NCI-H2029 (cell line): ENCODE results near the gene MYOD1.
A peak's percentile ranks its signal among the peaks of the same experiment; 100 is the strongest.

Experiments
- DNase-seq: peaks from one replicate; lab custom pipeline; 2025; lab: John Stamatoyannopoulos, UW

The MYOD1 gene

DNA sequence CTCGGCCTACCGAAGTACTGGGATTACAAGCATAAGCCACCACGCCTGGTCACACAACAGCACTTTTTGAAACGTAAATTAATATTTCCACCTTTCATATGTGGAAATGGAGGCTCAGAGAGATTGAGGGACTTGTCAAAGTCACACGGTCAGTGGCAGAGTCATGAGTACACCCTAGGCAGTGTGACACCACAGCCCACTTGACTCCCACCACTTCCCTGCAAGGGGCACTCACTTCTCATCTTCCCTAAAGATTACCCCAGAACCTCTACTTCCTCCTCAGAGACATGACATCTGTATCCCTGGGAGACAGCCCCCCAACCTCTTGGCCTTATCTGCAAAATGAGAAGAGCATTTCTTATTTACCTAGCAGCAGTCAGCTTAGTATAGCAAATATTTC is 16.5 kb upstream of the MYOD1 start:
- DNase-seq: no peak

DNA sequence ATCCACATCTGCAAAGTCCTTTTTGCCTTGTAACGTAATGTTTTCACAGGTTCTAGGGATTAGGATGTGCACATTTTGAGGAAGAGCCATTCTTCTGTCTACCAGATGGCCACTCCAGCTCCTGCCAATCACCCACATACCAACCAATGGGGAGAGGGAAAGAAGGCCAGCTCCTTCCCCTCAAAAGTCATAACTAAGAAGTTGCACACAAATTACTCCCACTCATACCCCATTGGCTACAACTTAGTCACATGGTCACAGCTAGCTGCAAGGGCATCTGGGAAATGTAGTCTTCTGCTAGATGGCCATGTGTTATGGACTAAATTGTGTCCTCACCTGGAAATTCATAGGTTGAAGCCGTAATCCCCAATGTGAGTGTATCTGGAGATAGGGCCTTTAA is 15.4 kb upstream of the MYOD1 start:
- no peak for DNase-seq

DNA sequence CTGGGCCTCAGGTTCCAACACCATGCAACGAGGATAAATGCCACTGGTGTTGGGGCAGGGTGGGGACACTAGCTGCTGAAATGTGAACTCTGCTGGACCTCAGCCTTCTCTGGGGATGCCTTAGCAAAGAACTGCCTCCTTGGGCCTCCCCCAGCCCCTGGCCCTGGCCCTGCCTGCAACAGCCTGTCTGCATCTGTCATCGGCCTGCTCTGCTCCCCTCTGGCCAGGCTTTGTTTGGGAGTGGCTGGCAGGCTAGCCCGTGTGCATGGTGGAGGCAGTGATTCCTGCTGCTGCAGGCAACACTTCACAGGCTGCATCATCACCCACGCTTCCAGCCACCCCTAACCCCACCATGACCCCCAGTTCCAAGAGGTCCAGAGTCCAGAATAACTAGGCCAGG is 11.5 kb upstream of the MYOD1 start:
- no peak for DNase-seq

DNA sequence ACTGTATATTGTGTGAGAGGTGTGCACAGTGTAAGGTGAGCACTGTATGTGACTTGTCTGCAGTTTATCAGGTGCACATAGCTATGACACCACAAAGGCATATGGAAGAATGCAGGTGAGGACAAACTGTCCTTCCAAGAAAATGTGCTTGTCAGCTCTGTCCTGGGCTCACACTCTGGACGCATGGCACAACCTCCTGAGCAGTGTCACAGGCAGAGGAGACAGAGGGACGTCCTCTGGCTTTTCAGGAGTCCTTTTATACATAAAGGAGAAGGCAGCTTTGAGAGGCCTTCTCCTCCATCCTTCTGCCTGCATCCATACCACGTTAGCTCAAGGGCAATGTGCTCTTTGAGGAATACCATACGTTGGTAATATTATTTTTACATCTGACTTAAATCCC is 7.5 kb upstream of the MYOD1 start:
- DNase-seq: no peak

DNA sequence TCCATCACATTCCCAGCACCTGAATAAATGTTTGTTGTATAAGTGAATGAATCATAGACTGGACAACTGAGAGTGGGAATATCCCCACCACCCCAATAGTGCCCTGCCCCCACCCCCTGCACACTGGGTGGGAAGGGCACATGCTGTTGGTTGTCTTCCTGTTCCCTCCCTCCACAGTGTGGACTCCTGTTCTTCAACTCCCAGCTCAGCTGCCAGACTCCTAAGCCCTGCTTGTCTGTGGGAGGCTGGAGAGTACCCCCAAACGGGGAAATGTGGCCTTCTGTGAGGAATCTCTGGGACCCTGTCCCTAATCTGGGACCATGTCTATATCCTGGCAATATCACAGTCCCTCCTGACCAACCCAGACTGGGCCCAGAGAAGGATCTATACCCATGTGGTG is 5.5 kb upstream of the MYOD1 start:
- DNase-seq: no peak

DNA sequence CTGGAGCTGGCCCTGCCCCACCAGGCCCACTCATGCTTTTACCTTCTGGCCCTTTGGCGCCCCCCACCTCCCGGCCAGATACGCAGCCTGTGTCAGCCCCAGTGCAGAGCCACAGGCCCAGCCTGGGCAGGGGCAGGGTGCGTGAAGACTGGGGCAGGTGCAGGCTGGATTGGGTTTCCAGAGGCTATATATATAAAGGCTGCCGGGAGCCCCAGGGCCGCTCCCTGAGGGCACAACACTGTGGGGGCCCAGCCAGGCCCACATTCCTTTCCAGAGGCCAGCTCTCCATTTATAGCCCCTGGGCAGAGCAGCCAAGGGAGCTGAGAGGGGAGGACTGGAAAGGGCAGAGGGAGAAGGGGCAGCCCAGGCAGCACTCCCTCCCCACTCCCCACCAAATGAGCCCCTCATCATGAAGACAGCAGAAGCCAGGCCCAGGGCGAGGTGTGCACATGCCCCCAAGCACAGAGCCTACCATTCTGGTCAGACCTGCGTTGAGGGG is 5.0 kb upstream of the MYOD1 start:
- DNase-seq: no peak

DNA sequence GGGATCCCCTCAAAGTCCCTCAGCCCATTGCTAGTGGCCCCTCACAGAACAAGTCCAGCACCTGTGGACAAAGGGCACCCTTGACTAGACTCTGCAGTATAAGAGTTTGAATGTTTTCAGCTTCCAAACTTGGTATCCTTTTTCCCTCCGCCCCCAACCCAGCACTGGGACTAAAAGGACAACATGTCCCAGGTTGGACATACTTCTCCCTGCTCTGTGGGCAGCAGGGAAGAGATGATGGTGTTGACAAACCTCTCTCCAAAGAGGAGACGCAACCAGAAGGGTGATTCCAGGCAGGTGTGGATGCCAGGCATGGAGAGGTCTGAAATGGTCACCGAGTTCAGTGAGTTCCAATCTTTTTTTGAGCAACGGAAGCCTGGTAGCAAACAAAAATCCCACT is 4.5 kb upstream of the MYOD1 start:
- DNase-seq: no peak

DNA sequence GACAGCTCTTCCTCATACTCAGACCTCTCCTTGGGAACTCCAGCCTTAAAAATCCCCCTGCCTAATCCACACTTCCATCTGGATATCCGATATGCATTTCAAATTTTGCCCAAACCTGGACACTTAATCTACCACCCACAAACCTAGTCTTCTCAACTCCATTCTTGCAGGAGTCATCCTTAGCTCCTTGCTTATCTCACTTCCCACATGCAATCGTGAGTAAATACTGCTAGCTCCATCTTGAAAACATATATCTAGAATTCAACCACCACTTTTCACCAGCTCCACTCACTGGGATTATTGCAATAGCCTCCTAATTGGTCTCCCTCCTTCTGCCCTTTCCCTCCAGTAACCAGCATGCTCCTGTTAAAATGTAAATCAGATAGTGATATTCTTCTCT is 2.6 kb upstream of the MYOD1 start:
- DNase-seq: no peak

DNA sequence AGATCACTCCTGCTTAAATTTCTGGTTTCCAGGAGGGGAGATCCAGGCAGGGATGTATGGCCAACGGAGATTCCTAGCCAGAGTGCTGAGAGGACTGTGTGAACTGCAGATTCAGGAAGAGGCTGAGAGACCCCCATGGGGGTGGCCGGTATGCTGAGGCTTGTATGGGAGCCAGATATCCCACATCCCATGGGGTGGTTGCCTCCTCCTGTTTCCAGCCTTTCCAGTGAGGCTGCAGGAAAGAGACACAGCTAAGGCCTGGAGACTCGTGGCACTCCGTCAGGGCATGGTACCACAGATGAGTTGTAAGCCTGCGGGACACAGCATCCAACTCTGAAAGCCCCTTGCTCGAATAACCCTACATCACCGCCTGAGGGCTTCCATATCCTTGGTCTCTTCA is 1.4 kb upstream of the MYOD1 start:
- DNase-seq: no peak

DNA sequence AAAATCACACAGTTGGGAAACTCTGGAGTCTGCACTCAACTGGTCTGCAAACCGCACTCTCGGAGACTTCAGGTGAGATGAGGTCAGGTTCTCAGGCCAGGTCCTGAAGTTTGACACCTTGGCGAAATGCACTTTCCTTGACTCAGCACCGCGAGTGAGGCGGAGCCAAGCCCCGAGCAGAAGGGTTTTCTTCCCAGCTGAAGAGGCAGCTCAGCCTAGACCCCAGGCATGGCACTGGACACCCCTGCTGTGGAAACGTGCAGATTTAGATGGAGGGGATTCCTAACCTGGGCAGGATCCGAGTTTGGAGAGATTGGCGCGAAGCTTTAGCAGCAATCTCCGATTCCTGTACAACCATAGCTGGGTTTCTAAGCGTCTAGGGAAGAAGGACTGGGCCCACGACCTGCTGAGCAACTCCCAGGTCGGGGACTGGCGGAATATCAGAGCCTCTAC is 835 bp upstream of the MYOD1 start:
- no peak for DNase-seq

DNA sequence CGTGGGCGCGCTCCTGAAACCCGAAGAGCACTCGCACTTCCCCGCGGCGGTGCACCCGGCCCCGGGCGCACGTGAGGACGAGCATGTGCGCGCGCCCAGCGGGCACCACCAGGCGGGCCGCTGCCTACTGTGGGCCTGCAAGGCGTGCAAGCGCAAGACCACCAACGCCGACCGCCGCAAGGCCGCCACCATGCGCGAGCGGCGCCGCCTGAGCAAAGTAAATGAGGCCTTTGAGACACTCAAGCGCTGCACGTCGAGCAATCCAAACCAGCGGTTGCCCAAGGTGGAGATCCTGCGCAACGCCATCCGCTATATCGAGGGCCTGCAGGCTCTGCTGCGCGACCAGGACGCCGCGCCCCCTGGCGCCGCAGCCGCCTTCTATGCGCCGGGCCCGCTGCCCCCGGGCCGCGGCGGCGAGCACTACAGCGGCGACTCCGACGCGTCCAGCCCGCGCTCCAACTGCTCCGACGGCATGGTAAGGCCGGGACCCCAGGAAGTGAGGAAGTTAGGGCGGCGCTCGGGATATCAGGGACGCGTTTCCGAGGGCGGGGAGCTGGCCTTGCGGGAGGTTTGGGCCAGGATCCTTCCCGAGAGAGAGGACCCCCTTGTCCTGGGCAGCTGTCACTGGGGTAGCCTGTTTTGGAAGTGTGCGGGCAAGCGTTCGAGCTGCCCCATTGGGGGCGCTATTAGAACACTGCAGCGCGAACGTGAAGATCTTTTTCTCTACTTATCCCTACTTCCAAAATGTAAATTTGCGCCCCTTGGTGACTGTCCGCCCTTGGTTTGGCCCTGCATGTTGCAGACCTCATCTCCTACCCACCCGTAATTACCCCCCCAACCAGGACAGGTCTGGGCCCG is 796 bp downstream of the MYOD1 start:
- peak; percentile 4 for DNase-seq

DNA sequence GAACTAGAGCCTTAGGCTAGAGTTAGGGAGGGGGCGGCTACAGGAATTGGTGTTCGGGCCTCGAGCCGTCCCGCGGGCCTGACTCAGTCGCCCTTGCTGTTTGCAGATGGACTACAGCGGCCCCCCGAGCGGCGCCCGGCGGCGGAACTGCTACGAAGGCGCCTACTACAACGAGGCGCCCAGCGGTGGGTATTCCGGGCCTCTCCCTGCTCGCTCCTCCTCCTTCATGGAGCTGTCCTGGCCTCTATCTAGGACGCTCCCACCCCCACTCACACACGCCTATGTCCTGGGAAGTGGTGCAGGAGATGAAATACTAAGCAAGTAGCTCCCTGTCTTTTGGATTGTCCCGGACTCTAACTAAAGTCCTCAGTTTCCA is 1.4 kb downstream of the MYOD1 start:
- no peak for DNase-seq

DNA sequence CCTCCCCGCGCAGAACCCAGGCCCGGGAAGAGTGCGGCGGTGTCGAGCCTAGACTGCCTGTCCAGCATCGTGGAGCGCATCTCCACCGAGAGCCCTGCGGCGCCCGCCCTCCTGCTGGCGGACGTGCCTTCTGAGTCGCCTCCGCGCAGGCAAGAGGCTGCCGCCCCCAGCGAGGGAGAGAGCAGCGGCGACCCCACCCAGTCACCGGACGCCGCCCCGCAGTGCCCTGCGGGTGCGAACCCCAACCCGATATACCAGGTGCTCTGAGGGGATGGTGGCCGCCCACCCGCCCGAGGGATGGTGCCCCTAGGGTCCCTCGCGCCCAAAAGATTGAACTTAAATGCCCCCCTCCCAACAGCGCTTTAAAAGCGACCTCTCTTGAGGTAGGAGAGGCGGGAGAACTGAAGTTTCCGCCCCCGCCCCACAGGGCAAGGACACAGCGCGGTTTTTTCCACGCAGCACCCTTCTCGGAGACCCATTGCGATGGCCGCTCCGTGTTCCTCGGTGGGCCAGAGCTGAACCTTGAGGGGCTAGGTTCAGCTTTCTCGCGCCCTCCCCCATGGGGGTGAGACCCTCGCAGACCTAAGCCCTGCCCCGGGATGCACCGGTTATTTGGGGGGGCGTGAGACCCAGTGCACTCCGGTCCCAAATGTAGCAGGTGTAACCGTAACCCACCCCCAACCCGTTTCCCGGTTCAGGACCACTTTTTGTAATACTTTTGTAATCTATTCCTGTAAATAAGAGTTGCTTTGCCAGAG is 2.0 kb downstream of the MYOD1 start:
- DNase-seq: no peak

DNA sequence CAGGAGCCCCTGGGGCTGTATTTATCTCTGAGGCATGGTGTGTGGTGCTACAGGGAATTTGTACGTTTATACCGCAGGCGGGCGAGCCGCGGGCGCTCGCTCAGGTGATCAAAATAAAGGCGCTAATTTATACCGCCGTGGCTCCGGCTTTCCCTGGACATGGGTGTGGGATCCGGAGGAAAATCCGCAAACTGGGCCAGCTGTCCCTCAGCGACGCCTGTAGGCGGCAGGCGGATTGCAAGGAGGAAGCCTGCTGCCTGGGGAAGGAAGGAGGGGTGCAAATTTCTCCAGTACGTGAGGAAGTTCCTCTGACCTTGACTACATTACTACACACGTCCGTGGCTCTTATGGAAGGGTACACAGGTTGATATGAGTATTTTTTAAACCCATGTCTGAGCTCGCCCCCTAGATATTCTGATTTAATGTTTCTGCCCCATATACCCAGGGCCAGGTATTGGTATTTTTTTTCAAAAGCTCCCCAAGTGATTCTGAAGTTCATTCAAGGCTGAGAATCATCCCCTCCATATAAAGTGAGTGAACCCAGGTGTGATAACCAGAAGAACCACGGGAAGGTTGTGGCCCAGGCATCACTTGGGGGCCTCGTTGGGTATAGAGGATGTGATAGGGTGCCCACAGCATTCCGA is 2.8 kb downstream of the MYOD1 start:
- no peak for DNase-seq

DNA sequence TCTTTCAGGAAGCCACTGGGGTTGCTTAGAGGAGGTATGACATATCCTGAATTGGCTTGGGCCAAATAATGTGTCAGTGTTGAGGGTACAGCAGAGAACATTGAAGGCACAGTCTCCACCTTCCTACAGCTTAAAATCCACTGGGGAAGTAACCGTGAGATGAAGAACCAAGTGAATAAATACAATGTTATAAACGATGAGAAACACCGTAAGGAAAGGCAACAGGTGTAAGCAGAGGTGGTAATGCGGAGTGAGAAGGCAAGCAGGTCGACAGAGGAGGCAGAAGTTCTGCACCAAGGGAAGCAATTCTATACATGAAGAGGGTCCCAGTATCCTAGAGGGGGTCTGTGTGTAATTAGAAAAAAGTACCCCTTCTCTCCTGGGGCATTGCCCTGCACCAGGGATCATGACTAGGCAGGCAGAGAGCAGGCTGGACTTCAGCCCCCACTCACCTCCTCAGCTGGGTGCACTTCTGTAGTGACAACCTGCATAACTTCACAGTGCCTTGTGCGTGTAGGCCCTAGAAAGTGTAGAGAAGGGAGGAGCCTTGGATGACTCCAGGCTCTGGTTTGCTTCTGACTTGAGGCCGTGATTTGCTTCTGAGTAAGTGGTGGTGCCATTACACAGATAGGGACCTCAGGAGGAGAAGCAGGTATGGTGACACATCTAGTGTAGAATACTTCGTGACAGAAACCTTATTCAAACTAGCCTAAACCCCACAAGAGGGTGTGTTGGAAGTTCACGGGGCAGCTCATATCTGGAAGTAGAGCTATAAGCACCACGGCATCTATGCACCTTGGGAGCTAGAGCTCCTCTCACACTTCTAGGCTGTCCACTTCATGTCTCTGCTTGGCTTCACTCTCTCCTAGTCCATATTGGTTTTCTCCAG is 4.9 kb downstream of the MYOD1 start:
- no peak for DNase-seq

DNA sequence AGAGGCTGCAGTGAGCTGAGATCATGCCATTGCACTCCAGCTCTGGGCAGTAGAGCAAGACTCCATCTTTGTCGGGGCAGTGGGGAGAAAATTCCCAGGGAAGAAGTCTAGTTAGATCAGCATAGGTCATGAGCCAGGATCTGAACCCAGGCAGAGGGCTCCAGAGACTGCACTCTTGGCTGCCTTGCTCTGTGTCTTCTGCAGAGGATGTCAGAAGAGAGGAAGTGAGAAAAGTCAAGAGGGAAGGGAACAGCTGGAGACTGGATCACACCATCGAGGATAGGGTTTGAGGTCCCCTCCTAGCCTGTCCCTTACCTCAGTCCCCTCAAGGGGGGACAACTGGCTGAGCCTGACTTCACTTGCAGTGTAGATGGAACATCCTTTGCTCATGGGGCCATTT is 5.8 kb downstream of the MYOD1 start:
- no peak for DNase-seq

DNA sequence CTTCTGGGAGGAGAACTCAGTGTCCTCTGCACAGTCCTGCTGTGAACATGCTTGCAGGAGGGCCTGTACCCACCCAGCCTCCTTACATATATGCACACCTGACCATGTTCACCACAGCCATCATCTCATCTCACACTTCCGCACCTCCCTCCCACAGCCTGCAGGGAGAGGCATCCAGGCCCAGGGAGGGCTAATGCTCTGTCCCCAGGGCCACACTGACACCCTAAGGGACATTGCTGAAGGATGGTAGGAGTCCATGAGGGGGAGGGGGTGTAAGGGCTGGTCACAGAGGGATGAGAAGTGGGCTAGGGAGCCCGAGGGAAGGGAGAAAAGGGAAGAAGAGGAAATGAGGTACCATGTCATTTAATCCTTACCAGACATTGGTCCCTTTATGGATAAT is 10.8 kb downstream of the MYOD1 start:
- DNase-seq: no peak

DNA sequence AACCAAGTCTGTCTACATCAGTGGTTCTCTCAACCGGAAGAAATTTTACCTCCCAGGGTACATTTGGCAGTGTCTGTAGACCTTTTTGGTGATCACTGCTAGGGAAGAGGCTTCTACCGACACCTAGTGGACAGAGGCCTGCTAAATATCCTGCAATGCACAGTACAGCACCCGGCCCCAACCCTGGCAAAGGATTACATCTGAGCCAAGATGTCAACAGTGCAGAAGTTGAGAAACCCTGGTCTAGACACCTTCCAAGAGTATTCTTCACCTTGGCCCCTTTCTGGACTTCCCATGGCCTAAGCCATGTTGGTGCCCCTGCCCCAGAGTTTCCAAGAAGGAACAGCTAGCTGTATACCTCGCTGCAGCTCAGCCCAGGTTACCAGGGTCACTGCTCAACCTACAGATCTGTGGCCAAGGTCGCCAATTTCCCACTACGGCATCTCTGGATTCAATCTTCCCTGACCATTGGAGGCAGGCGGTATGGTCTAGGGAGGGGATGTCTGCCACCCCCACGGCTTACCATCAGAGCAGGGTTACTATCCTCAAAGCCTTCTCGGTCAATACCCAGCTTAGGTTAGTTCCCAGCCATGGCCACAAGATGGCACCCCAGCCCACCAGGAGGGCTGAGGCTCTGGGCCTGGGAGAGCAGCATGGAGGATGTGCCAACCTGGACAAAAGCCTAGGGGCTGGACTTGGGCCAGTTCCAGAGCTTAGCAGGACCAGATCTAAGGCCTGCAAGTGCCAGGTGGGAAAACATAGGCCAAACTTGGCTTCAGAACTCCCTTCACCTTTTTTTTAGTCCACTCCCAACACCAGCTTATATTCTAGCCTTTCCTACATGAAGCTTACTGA is 11.5 kb downstream of the MYOD1 start:
- DNase-seq: peak; percentile 90

DNA sequence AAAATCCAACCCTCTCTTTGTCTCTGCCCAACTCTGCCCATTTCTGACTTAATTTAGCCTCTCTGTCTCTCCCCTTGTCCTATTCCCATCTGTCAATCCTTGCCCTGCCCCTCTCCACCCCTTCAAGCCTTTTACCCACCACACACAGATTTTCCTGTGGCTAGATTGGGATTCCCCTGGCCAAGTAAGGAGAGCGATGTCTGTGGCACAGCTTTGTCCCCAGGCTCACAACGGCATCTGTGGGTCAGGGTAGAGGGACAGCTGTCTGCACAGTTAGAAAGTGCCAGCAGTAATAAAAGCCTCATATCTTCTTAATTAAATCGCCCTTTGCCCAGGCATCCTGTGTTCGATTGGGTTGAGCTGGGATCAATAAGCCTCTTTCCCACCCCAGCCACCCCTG is 13.9 kb downstream of the MYOD1 start:
- no peak for DNase-seq

DNA sequence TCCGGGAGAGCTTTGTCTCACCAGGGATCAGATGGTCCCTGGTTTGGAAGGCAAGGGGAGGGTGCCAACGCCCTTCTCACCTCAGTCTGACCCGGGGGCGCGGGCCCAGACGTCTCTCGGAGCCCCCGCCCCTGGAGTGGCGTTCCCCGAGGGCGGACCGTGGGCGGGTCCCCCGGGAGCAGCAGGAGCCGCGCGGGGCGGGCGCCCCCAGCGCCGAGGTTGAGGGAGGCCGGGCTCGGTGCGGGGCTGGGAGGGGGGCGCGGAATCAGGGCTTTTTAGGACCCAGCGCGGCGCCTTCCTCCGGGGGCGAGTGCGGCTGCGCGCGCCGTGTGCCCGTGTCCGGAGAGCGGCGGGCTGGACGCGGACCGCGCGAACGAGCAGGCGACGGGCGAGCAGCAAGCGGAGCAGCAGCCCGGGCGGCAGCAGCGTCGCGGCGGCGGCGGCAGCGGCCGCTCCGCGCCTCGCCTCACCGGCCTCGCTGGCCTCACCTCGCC is 15.1 kb downstream of the MYOD1 start, which contains the start of gene KCNC1:
Gene KCNC1 (plus strand): TSS at position 364 of the 494 bp plus-strand sequence. CDS start 1,222 bp downstream, outside the sequence.
- DNase-seq: peak; percentile 43
